HCT116 (cell line): ENCODE results near the gene TGFBR3L. TPM values are rescaled to one million over a fixed set of nuclear protein-coding genes. Genes with fewer than 3 reads are reported as not detected.

Experiments
- ATAC-seq: fragments of 200-7000 bp; cut with Tn5 transposase; 2 replicates; pipeline ENCODE4 v1.9.1; 2020; ENCODE audit warnings: mild to moderate bottlenecking, moderate library complexity
- BruUV-seq: library from RNA; stranded (reverse); fragments of 400-500 nt; replicated peaks from 2 replicates; lab custom pipeline; 2021; lab: Mats Ljungman, UMichigan
- CTCF ChIA-PET: fragments of 300-600 bp; sonication (Branson Sonifier 250); formaldehyde crosslinking; loops from one replicate; lab custom pipeline; 2021; ENCODE audit warnings: antibody characterized with exemption; lab: Charles Lee
- POLR2A ChIA-PET: fragments of 300-600, 350-600 bp; sonication (Branson Sonifier 250); formaldehyde crosslinking; loops from one replicate; lab custom pipeline; 2021; ENCODE audit warnings: antibody characterized with exemption; lab: Charles Lee
- RAD21 ChIA-PET, 2 experiments: fragments of 300-600 bp; sonication (Branson Sonifier 250); formaldehyde crosslinking; loops; one replicate each; lab custom pipeline; 2023; ENCODE audit warnings: low total read pairs in 2 of 2; ENCODE audit not compliant: uncharacterized antibody in 2 of 2, unreplicated experiment in 2 of 2, low non-redundant PET in 1 of 2; lab: Charles Lee
- DNase-seq: peaks from one replicate; pipeline ENCODE4 v3.0.0-alpha.2; 2010; ENCODE audit warnings: low read depth, low spot score
- H2AFZ ChIP-seq: fragments of 200-600 bp; shearing (Covaris generic), sonication (generic); 2 replicates; pipeline ENCODE4 v1.6.1; 2017; ENCODE audit warnings: low read depth, mixed run types, mixed read lengths, antibody characterized with exemption, low read length; ENCODE audit not compliant: poor library complexity, severe bottlenecking
- H3K27ac ChIP-seq: 2 replicates; pipeline ENCODE4 v1.5.1; 2012; ENCODE audit warnings: low read depth, low read length
- H3K27me3 ChIP-seq: fragments of 200-600 bp; sonication (generic); 2 replicates; pipeline ENCODE4 v1.6.1; 2016; ENCODE audit warnings: mixed run types, low read length, mixed read lengths; ENCODE audit not compliant: insufficient read depth
- H3K36me3 ChIP-seq, 2 experiments: fragments of 200-500 bp in 1 of 2; fragments of 200-600 bp in 1 of 2; sonication (Bioruptor generic) in 1 of 2; sonication (generic) in 1 of 2; 2 replicates each; pipeline versions ENCODE4 v1.5.1 to v1.6.1; 2014 to 2016; ENCODE audit warnings: low read length in 2 of 2, inconsistent platforms in 1 of 2, mixed read lengths in 1 of 2, mixed run types in 1 of 2; ENCODE audit not compliant: insufficient read depth in 2 of 2, control insufficient read depth in 1 of 2
- H3K4me1 ChIP-seq, 2 experiments: fragments of 200-600 bp in 1 of 2; sonication (generic) in 1 of 2; 2 replicates each; pipeline versions ENCODE4 v1.5.1 to v1.6.1; 2012 to 2017; ENCODE audit warnings: low read length in 2 of 2, inconsistent platforms in 1 of 2, mild to moderate bottlenecking in 1 of 2, mixed read lengths in 1 of 2, mixed run types in 1 of 2, moderate library complexity in 1 of 2; ENCODE audit not compliant: insufficient read depth in 2 of 2, control insufficient read depth in 1 of 2
- H3K4me2 ChIP-seq: fragments of 200-600 bp; sonication (generic); 2 replicates; pipeline ENCODE4 v1.6.1; 2017; ENCODE audit warnings: mixed run types, low read length, mixed read lengths
- H3K4me3 ChIP-seq, 2 experiments: fragments of 200-600 bp in 1 of 2; sonication (generic) in 1 of 2; replicated peaks in 1 of 2; 2 replicates each; pipeline ENCODE4 v1.5.1; 2011 to 2016; ENCODE audit warnings: low read length in 2 of 2, control low read depth in 1 of 2, low read depth in 1 of 2, mild to moderate bottlenecking in 1 of 2, mixed read lengths in 1 of 2, mixed run types in 1 of 2
- H3K79me2 ChIP-seq: fragments of 200-600 bp; sonication (generic); 2 replicates; pipeline ENCODE4 v1.6.1; 2017; ENCODE audit warnings: mild to moderate bottlenecking, mixed run types, low read length, moderate library complexity, mixed read lengths; ENCODE audit not compliant: insufficient read depth
- H3K9ac ChIP-seq: fragments of 200-600 bp; sonication (generic); 2 replicates; pipeline ENCODE4 v1.6.1; 2016; ENCODE audit warnings: low read length, mixed read lengths
- H3K9me2 ChIP-seq: fragments of 200-600 bp; sonication (generic), shearing (Covaris generic); 2 replicates; pipeline ENCODE4 v1.6.1; 2017; ENCODE audit warnings: mixed run types, mild to moderate bottlenecking, moderate library complexity; ENCODE audit not compliant: insufficient read depth
- H3K9me3 ChIP-seq, 2 experiments: fragments of 200-500 bp in 1 of 2; fragments of 200-600 bp in 1 of 2; sonication (Bioruptor generic) in 1 of 2; sonication (generic) in 1 of 2; 2 replicates each; pipeline ENCODE4 v1.6.1; 2014 to 2017; ENCODE audit warnings: low read length in 2 of 2, mixed read lengths in 2 of 2, inconsistent platforms in 1 of 2, low read depth in 1 of 2, mild to moderate bottlenecking in 1 of 2, mixed run types in 1 of 2, moderate library complexity in 1 of 2; ENCODE audit not compliant: control insufficient read depth in 1 of 2, insufficient read depth in 1 of 2
- H4K20me1 ChIP-seq: fragments of 200-600 bp; sonication (generic), shearing (Covaris generic); 2 replicates; pipeline ENCODE4 v1.6.1; 2017; ENCODE audit warnings: mixed run types, mild to moderate bottlenecking, moderate library complexity; ENCODE audit not compliant: insufficient read depth
- JUND ChIP-seq: IDR thresholded peaks from 2 replicates; pipeline ENCODE4 v1.6.1; 2012
- intact Hi-C: fragments of 100-400 bp; cut with micrococcal nuclease; formaldehyde crosslinking; loops from 2 replicates; pipeline ENCODE4 v1.10.0; 2022
- total RNA-seq: library from RNA; stranded (reverse); gene quantifications from one replicate; pipeline ENCODE4 v1.2.1, GENCODE V29; 2021; ENCODE audit not compliant: unreplicated experiment
- TF ChIP-seq, protein P1 (sequence below), 3 experiments: fragments of 200-600 bp in 1 of 3; sonication (generic) in 1 of 3; IDR thresholded peaks in 2 of 3; conservative IDR thresholded peaks in 1 of 3; 2 replicates each; pipeline ENCODE4 v1.5.1; 2012 to 2017; ENCODE audit warnings: low read depth in 2 of 3, low read length in 2 of 3, antibody characterized with exemption in 1 of 3, borderline replicate concordance in 1 of 3, control low read depth in 1 of 3, mild to moderate bottlenecking in 1 of 3, mixed read lengths in 1 of 3, mixed run types in 1 of 3, moderate library complexity in 1 of 3; ENCODE audit not compliant: insufficient read depth in 1 of 3
- TF ChIP-seq, protein P2 (sequence below): IDR thresholded peaks from 2 replicates; pipeline ENCODE4 v1.6.1; 2012; ENCODE audit warnings: low read depth

TGFBR3L gene
- total RNA-seq, 1 experiment from 2014 or later = 30.9 TPM

DNA sequence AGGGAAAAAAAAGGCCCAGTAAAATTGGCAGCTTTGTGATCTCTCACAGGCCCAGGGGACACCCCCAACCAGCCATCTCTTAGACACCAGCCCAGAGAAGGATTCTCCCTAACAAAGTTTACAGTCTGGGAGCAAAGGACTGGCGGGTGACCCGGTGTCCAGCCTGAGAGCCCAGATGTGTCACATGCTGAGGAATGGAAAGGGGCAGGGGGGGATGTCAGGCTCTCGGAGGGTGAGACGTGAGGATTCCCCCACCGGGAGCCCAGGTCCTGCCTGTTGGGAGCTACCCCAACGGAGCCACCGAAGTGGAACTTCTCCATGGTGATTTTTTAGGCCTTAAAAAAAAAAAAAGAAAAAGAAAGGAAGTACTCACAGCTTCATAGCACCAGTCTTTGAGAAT is 16.1 kb downstream of the TGFBR3L start:
- peaks cover 22 to 40% of the 10 kb centered on the region in 2 experiments for H3K4me1 ChIP-seq
- ChIA-PET RAD21 (no interaction called here), POLR2A (interaction anchor here (2.5 to 3.4 kb wide), 2 partner anchors 10 to 13 kb away, joined by 17 read pairs; partner anchors contain the start of genes SNAPC2 and TIMM44), CTCF (interaction anchor here (0.8 to 2.4 kb wide), 5 partner anchors 10 to 228 kb away, joined by 3 to 14 read pairs (median 4); partner anchors contain the start of genes SNAPC2 and TIMM44)
- H4K20me1 ChIP-seq = no peaks in the 10 kb centered on the region
- no TSS peak for BruUV-seq
- no peak for DNase-seq
- H3K9me2 ChIP-seq = no peaks in the 10 kb centered on the region
- no peak overlapping the region for H3K4me3 ChIP-seq
- H3K9me3 ChIP-seq = no peaks in the 10 kb centered on the region
- H2AFZ ChIP-seq = no peak overlapping the region
- TF ChIP-seq, protein P1, sequence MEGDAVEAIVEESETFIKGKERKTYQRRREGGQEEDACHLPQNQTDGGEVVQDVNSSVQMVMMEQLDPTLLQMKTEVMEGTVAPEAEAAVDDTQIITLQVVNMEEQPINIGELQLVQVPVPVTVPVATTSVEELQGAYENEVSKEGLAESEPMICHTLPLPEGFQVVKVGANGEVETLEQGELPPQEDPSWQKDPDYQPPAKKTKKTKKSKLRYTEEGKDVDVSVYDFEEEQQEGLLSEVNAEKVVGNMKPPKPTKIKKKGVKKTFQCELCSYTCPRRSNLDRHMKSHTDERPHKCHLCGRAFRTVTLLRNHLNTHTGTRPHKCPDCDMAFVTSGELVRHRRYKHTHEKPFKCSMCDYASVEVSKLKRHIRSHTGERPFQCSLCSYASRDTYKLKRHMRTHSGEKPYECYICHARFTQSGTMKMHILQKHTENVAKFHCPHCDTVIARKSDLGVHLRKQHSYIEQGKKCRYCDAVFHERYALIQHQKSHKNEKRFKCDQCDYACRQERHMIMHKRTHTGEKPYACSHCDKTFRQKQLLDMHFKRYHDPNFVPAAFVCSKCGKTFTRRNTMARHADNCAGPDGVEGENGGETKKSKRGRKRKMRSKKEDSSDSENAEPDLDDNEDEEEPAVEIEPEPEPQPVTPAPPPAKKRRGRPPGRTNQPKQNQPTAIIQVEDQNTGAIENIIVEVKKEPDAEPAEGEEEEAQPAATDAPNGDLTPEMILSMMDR (IDR thresholded peaks at IDR 0.05 in 2 of 3, conservative IDR thresholded peaks at IDR 0.05 in 1 of 3; ENCODE audit: borderline replicate concordance in 1 of 3, insufficient read depth in 1 of 3, low read depth in 2 of 3, low read length in 2 of 3) = no peak
- no peak for TF ChIP-seq JUND
- TF ChIP-seq, protein P2, sequence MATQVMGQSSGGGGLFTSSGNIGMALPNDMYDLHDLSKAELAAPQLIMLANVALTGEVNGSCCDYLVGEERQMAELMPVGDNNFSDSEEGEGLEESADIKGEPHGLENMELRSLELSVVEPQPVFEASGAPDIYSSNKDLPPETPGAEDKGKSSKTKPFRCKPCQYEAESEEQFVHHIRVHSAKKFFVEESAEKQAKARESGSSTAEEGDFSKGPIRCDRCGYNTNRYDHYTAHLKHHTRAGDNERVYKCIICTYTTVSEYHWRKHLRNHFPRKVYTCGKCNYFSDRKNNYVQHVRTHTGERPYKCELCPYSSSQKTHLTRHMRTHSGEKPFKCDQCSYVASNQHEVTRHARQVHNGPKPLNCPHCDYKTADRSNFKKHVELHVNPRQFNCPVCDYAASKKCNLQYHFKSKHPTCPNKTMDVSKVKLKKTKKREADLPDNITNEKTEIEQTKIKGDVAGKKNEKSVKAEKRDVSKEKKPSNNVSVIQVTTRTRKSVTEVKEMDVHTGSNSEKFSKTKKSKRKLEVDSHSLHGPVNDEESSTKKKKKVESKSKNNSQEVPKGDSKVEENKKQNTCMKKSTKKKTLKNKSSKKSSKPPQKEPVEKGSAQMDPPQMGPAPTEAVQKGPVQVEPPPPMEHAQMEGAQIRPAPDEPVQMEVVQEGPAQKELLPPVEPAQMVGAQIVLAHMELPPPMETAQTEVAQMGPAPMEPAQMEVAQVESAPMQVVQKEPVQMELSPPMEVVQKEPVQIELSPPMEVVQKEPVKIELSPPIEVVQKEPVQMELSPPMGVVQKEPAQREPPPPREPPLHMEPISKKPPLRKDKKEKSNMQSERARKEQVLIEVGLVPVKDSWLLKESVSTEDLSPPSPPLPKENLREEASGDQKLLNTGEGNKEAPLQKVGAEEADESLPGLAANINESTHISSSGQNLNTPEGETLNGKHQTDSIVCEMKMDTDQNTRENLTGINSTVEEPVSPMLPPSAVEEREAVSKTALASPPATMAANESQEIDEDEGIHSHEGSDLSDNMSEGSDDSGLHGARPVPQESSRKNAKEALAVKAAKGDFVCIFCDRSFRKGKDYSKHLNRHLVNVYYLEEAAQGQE = no peak
- peak overlapping the region; percentile 40 for H3K27ac ChIP-seq
- H3K4me2 ChIP-seq = no peak overlapping the region
- H3K79me2 ChIP-seq = no peaks in the 10 kb centered on the region
- no peaks in the 10 kb centered on the region for H3K27me3 ChIP-seq
- ATAC-seq = no peak
- no peak overlapping the region for H3K9ac ChIP-seq
- peaks cover 24 to 32% of the 10 kb centered on the region in 2 experiments for H3K36me3 ChIP-seq
- intact Hi-C loops = no loop called here
